Neural crest cell (in vitro differentiated cells): Measurements from ENCODE around the gene CFDP1. TPM values are rescaled to one million over a fixed set of nuclear protein-coding genes. Genes with fewer than 3 reads are reported as not detected.

Experiments
- DNase-seq: peaks from one replicate; pipeline ENCODE4 v3.0.0; 2021; ENCODE audit warnings: low read depth, mixed read lengths, low spot score
- H3K27ac Mint-ChIP-seq: one replicate; pipeline ENCODE4 v1.8.0; 2021; ENCODE audit warnings: mild to moderate bottlenecking, mixed read lengths; ENCODE audit not compliant: unreplicated experiment
- H3K27me3 Mint-ChIP-seq: 2 replicates; pipeline ENCODE4 v1.8.0; 2021; ENCODE audit warnings: low read depth, mild to moderate bottlenecking, mixed read lengths
- H3K36me3 Mint-ChIP-seq: 2 replicates; pipeline ENCODE4 v1.8.0; 2021; ENCODE audit warnings: low read depth, mild to moderate bottlenecking, mixed read lengths
- H3K4me1 Mint-ChIP-seq: 2 replicates; pipeline ENCODE4 v1.8.0; 2021; ENCODE audit warnings: mixed read lengths
- H3K4me3 Mint-ChIP-seq: one replicate; pipeline ENCODE4 v1.8.0; 2021; ENCODE audit warnings: mild to moderate bottlenecking, mixed read lengths
- H3K9me3 Mint-ChIP-seq: 2 replicates; pipeline ENCODE4 v1.8.0; 2021; ENCODE audit warnings: mixed read lengths
- total RNA-seq: library from RNA; stranded (reverse); gene quantifications from 2 replicates; pipeline ENCODE4 v1.2.1, GENCODE V29; 2021
- TF ChIP-seq, protein P1 (sequence below): fragments of 200-600 bp; sonication (generic); conservative IDR thresholded peaks from 2 replicates; pipeline ENCODE4 v1.5.0; 2021; ENCODE audit warnings: antibody characterized with exemption, mild to moderate bottlenecking

Gene CFDP1
- total RNA-seq, 1 donor from 2014 or later, result 99.8 TPM

- Mint-ChIP-seq H3K36me3 (no peaks in the 10 kb centered on the region), H3K27ac (no peak overlapping the region), H3K4me3 (no peak overlapping the region), H3K9me3 (no peaks in the 10 kb centered on the region), H3K27me3 (no peaks in the 10 kb centered on the region), H3K4me1 (peaks cover 44% of the 10 kb centered on the region)
- TF ChIP-seq, protein P1, sequence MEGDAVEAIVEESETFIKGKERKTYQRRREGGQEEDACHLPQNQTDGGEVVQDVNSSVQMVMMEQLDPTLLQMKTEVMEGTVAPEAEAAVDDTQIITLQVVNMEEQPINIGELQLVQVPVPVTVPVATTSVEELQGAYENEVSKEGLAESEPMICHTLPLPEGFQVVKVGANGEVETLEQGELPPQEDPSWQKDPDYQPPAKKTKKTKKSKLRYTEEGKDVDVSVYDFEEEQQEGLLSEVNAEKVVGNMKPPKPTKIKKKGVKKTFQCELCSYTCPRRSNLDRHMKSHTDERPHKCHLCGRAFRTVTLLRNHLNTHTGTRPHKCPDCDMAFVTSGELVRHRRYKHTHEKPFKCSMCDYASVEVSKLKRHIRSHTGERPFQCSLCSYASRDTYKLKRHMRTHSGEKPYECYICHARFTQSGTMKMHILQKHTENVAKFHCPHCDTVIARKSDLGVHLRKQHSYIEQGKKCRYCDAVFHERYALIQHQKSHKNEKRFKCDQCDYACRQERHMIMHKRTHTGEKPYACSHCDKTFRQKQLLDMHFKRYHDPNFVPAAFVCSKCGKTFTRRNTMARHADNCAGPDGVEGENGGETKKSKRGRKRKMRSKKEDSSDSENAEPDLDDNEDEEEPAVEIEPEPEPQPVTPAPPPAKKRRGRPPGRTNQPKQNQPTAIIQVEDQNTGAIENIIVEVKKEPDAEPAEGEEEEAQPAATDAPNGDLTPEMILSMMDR, result no peak
- DNase-seq, result no peak
These were observed 53.1 kb downstream of the CFDP1 start for GRCh38 chr16:75379911-75380847.

GRCh38 chr16:75379339-75379738 is 54.0 kb downstream of the CFDP1 start:
- H3K4me1 Mint-ChIP-seq, result peaks cover 44% of the 10 kb centered on the region
- H3K27me3 Mint-ChIP-seq, result no peaks in the 10 kb centered on the region
- TF ChIP-seq, protein P1, result no peak
- peaks cover 2% of the 10 kb centered on the region for H3K36me3 Mint-ChIP-seq
- H3K9me3 Mint-ChIP-seq, result no peaks in the 10 kb centered on the region
- no peak for DNase-seq
- H3K27ac Mint-ChIP-seq, result no peak overlapping the region
- no peak overlapping the region for H3K4me3 Mint-ChIP-seq

GRCh38 chr16:75378616-75379015 is 54.7 kb downstream of the CFDP1 start:
- TF ChIP-seq, protein P1, result no peak
- no peak for DNase-seq
- Mint-ChIP-seq H3K4me1 (peaks cover 45% of the 10 kb centered on the region), H3K36me3 (peaks cover 2% of the 10 kb centered on the region), H3K27ac (peak overlapping the region; percentile 2), H3K9me3 (no peaks in the 10 kb centered on the region), H3K4me3 (no peak overlapping the region), H3K27me3 (no peaks in the 10 kb centered on the region)

GRCh38 chr16:75377729-75378386 is 55.4 kb downstream of the CFDP1 start:
- Mint-ChIP-seq H3K27ac (peak overlapping the region; percentile 73), H3K4me3 (no peak overlapping the region), H3K27me3 (no peaks in the 10 kb centered on the region), H3K36me3 (peaks cover 2% of the 10 kb centered on the region), H3K9me3 (no peaks in the 10 kb centered on the region), H3K4me1 (peaks cover 47% of the 10 kb centered on the region)
- peak; percentile 11 for DNase-seq
- TF ChIP-seq, protein P1, result no peak

GRCh38 chr16:75376475-75377161 is 56.7 kb downstream of the CFDP1 start:
- peaks cover 2% of the 10 kb centered on the region for H3K36me3 Mint-ChIP-seq
- H3K27me3 Mint-ChIP-seq, result no peaks in the 10 kb centered on the region
- H3K4me1 Mint-ChIP-seq, result peaks cover 47% of the 10 kb centered on the region
- DNase-seq, result no peak
- peak overlapping the region; percentile 38 for H3K27ac Mint-ChIP-seq
- TF ChIP-seq, protein P1, result no peak
- no peak overlapping the region for H3K4me3 Mint-ChIP-seq
- H3K9me3 Mint-ChIP-seq, result no peaks in the 10 kb centered on the region
